Endothelial cell of umbilical vein (primary cell): Measurements from ENCODE around the gene LSR. TPM values are rescaled to one million over a fixed set of nuclear protein-coding genes. Genes with fewer than 3 reads are reported as not detected.

Experiments used
- BruUV-seq: library from RNA; stranded (reverse); fragments of 400-500 nt; replicated peaks from 2 replicates; lab custom pipeline; 2021; lab: Mats Ljungman, UMichigan
- CTCF ChIA-PET: fragments of 300-600, 350-600 bp; sonication (Branson Sonifier 250); formaldehyde crosslinking; loops from one replicate; lab custom pipeline; 2021; ENCODE audit warnings: antibody characterized with exemption, inconsistent platforms; lab: Charles Lee
- POLR2A ChIA-PET: fragments of 300-600, 350-600 bp; sonication (Branson Sonifier 250); formaldehyde crosslinking; loops from one replicate; lab custom pipeline; 2021; ENCODE audit warnings: antibody characterized with exemption, inconsistent platforms; lab: Charles Lee
- DNase-seq: peaks from one replicate; pipeline ENCODE4 v3.0.0-alpha.2; 2011; ENCODE audit warnings: low read depth, low spot score
- FAIRE-seq: peaks from 2 replicates; lab custom pipeline; 2011; peaks lifted over from hg19 to GRCh38; lab: Jason Lieb, UNC
- H2AFZ ChIP-seq: 2 replicates; pipeline ENCODE4 v1.6.0; 2012; ENCODE audit warnings: low read depth, low read length, control low read depth, inconsistent platforms
- H3K27ac ChIP-seq: 2 replicates; pipeline ENCODE4 v1.5.1; 2011; ENCODE audit warnings: low read depth, mild to moderate bottlenecking, control low read depth, low read length, moderate library complexity; ENCODE audit not compliant: insufficient read depth
- H3K27me3 ChIP-seq, 2 experiments: 2 replicates each; pipeline versions ENCODE4 v1.6.0 to v1.6.1; 2011; ENCODE audit warnings: low read length in 2 of 2, mixed read lengths in 1 of 2; ENCODE audit not compliant: control insufficient read depth in 2 of 2, insufficient read depth in 2 of 2
- H3K36me3 ChIP-seq, 2 experiments: 2 replicates in 1 of 2; 3 replicates in 1 of 2; pipeline ENCODE4 v1.5.1; 2011; ENCODE audit warnings: low read length in 2 of 2, mild to moderate bottlenecking in 1 of 2, moderate library complexity in 1 of 2; ENCODE audit not compliant: control insufficient read depth in 2 of 2, insufficient read depth in 2 of 2; ENCODE audit errors: extremely low read depth in 1 of 2
- H3K4me1 ChIP-seq: 3 replicates; pipeline ENCODE4 v1.5.1; 2011; ENCODE audit warnings: mild to moderate bottlenecking, low read length; ENCODE audit not compliant: control insufficient read depth, insufficient read depth; ENCODE audit errors: extremely low read depth
- H3K4me2 ChIP-seq: 2 replicates; pipeline ENCODE4 v1.6.1; 2011; ENCODE audit warnings: low read length, control low read depth, mixed read lengths; ENCODE audit not compliant: insufficient read depth
- H3K4me3 ChIP-seq, 3 experiments: fragments of 200-600 bp in 1 of 3; sonication (generic), shearing (Covaris generic) in 1 of 3; replicated peaks in 1 of 3; 2 replicates each; pipeline ENCODE4 v1.5.1; 2011 to 2016; ENCODE audit warnings: control low read depth in 3 of 3, low read length in 3 of 3, mild to moderate bottlenecking in 2 of 3, inconsistent platforms in 1 of 3, low read depth in 1 of 3, moderate library complexity in 1 of 3; ENCODE audit not compliant: insufficient read depth in 1 of 3
- H3K79me2 ChIP-seq: 2 replicates; pipeline ENCODE4 v1.6.0; 2012; ENCODE audit warnings: low read length, inconsistent platforms; ENCODE audit not compliant: control insufficient read depth, insufficient read depth
- H3K9ac ChIP-seq: replicated peaks from 2 replicates; pipeline ENCODE3; 2011; ENCODE audit warnings: low read length, control low read depth; ENCODE audit not compliant: insufficient read depth; ENCODE audit errors: extremely low read depth
- H3K9me1 ChIP-seq: replicated peaks from 3 replicates; pipeline ENCODE4 v1.6.0; 2011; ENCODE audit warnings: mild to moderate bottlenecking, low read length; ENCODE audit not compliant: control insufficient read depth, insufficient read depth; ENCODE audit errors: extremely low read depth
- H3K9me3 ChIP-seq: replicated peaks from 2 replicates; pipeline ENCODE4 v1.5.1; 2012; ENCODE audit warnings: low read length, inconsistent platforms; ENCODE audit not compliant: control insufficient read depth, insufficient read depth
- H4K20me1 ChIP-seq: replicated peaks from 2 replicates; pipeline ENCODE3; 2011; ENCODE audit warnings: mild to moderate bottlenecking, low read length; ENCODE audit not compliant: control insufficient read depth, insufficient read depth; ENCODE audit errors: extremely low read depth
- EZH2 ChIP-seq: IDR thresholded peaks from 2 replicates; pipeline ENCODE4 v1.6.1; 2012; ENCODE audit warnings: borderline replicate concordance, low read depth, mild to moderate bottlenecking, moderate library complexity, low read length, inconsistent platforms; ENCODE audit not compliant: severe bottlenecking
- FOS ChIP-seq: IDR thresholded peaks from 2 replicates; pipeline ENCODE4 v1.6.1; 2011; ENCODE audit warnings: mild to moderate bottlenecking, low read length, moderate library complexity, borderline replicate concordance; ENCODE audit not compliant: insufficient read depth
- GATA2 ChIP-seq: IDR thresholded peaks from 2 replicates; pipeline ENCODE4 v1.7.0; 2011; ENCODE audit warnings: low read depth, mild to moderate bottlenecking, moderate library complexity, mixed read lengths, low read length; ENCODE audit not compliant: insufficient read length, insufficient read depth
- JUN ChIP-seq: IDR thresholded peaks from 2 replicates; pipeline ENCODE4 v1.6.1; 2011; ENCODE audit warnings: borderline replicate concordance, low read depth; ENCODE audit not compliant: insufficient read length, insufficient read depth
- MYC ChIP-seq: IDR thresholded peaks from one replicate; pipeline ENCODE4 v1.6.1; 2011; ENCODE audit warnings: mild to moderate bottlenecking, low read depth, low read length
- POLR2A ChIP-seq: IDR thresholded peaks from 2 replicates; pipeline ENCODE4 v1.6.1; 2012; ENCODE audit warnings: low read depth, mild to moderate bottlenecking, control low read depth, low read length
- POLR2AphosphoS5 ChIP-seq: IDR thresholded peaks from 2 replicates; pipeline ENCODE4 v1.6.1; 2012; ENCODE audit warnings: low read depth, mild to moderate bottlenecking, control low read depth, low read length, moderate library complexity; ENCODE audit not compliant: insufficient read depth
- dilution Hi-C: fragments of 300-500 bp; cut with MboI; formaldehyde crosslinking; loops from one replicate; pipeline ENCODE4 v1.15.0; 2019; ENCODE audit warnings: low sequenced_read_pairs; ENCODE audit not compliant: extremely low pct_ligation_motif_present
- intact Hi-C: fragments of 100-400 bp; cut with micrococcal nuclease; formaldehyde crosslinking; loops from one replicate; pipeline ENCODE4 v1.10.0; 2022
- polyA plus RNA-seq, 4 experiments: library from polyadenylated mRNA; depleted of rRNA in 3 of 4; stranded (reverse) in 3 of 4; unstranded in 1 of 4; fragments of >200 nt; gene quantifications; 2 replicates each; pipeline versions ENCODE4 v1.2.1 to v1.2.3, GENCODE V29; 2011 to 2012; ENCODE audit warnings: missing spikeins in 1 of 4
- total RNA-seq: library from RNA; stranded (reverse); gene quantifications from 2 replicates; pipeline ENCODE4 v1.2.3, GENCODE V29; 2021
- TF ChIP-seq, protein P1 (sequence below), 2 donors: IDR thresholded peaks; 1 replicate in 1 of 2; 2 replicates in 1 of 2; pipeline ENCODE4 v1.5.1; 2011; ENCODE audit warnings: low read length in 2 of 2, mild to moderate bottlenecking in 2 of 2, moderate library complexity in 2 of 2, control low read depth in 1 of 2, inconsistent platforms in 1 of 2, low read depth in 1 of 2; ENCODE audit not compliant: insufficient read depth in 1 of 2; ENCODE audit errors: extremely low read depth in 1 of 2
- TF ChIP-seq, protein P2 (sequence below): IDR thresholded peaks from 2 replicates; pipeline ENCODE4 v1.6.1; 2011; ENCODE audit not compliant: insufficient read depth, insufficient read length

LSR gene
- total and polyA plus RNA-seq, 2 donors (not counting 3 experiments of a cell fraction or from before 2014, with no cell fraction given) = 0.76 to 1.0 TPM

DNA sequence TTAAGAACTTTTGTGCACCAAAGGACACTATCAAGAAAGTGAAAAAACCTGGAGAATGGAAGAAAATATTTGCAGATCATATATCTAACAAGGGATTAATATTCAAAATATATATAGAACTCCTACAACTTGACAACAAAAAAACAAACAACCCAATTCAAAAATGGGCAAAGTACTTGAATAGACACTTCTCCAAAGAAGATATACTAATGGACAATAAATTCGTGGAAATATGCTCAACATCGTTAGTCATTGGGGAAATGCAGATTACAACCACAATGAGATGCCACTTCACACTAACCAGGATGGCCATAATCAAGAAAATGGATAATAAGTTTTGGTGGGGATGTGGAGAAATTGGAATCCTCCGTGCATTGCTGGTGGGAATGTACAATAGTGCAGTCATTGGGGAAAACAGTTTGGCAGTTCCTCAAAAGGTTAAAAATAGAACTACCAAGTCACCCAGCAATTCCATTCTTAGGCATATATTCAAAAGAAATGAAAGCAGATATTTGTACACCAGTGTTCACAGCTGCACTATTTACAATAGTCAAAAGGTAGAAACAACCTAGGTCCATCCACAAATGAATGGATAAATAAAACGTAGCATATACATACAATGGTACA lies 2.2 kb upstream of the LSR start:
- dilution Hi-C loops = no loop called here
- no peaks in the 10 kb centered on the region for H3K9me1 ChIP-seq
- no peak overlapping the region for H2AFZ ChIP-seq
- H3K4me3 ChIP-seq = no peak overlapping the region
- no peaks in the 10 kb centered on the region for H3K79me2 ChIP-seq
- no peak overlapping the region for H3K9ac ChIP-seq
- H3K9me3 ChIP-seq = no peaks in the 10 kb centered on the region
- BruUV-seq = no TSS peak
- no peak overlapping the region for H3K4me2 ChIP-seq
- H3K36me3 ChIP-seq = no peaks in the 10 kb centered on the region
- H3K4me1 ChIP-seq = no peaks in the 10 kb centered on the region
- no peak overlapping the region for H3K27ac ChIP-seq
- intact Hi-C loops = no loop called here
- POLR2A ChIA-PET = no interaction called here
- TF ChIP-seq POLR2A (no peak), JUN (no peak), FOS (no peak), MYC (no peak), EZH2 (no peak), POLR2AphosphoS5 (no peak), GATA2 (no peak)
- TF ChIP-seq, protein P1, sequence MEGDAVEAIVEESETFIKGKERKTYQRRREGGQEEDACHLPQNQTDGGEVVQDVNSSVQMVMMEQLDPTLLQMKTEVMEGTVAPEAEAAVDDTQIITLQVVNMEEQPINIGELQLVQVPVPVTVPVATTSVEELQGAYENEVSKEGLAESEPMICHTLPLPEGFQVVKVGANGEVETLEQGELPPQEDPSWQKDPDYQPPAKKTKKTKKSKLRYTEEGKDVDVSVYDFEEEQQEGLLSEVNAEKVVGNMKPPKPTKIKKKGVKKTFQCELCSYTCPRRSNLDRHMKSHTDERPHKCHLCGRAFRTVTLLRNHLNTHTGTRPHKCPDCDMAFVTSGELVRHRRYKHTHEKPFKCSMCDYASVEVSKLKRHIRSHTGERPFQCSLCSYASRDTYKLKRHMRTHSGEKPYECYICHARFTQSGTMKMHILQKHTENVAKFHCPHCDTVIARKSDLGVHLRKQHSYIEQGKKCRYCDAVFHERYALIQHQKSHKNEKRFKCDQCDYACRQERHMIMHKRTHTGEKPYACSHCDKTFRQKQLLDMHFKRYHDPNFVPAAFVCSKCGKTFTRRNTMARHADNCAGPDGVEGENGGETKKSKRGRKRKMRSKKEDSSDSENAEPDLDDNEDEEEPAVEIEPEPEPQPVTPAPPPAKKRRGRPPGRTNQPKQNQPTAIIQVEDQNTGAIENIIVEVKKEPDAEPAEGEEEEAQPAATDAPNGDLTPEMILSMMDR (IDR thresholded peaks at IDR 0.05; ENCODE audit: extremely low read depth in 1 of 2, insufficient read depth in 1 of 2, low read depth in 1 of 2, low read length in 2 of 2) = no peak
- TF ChIP-seq, protein P2, sequence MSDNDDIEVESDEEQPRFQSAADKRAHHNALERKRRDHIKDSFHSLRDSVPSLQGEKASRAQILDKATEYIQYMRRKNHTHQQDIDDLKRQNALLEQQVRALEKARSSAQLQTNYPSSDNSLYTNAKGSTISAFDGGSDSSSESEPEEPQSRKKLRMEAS = no peak
- H3K27me3 ChIP-seq = peaks cover 27 to 52% of the 10 kb centered on the region in 2 experiments
- no peaks in the 10 kb centered on the region for H4K20me1 ChIP-seq
- DNase-seq = no peak
- CTCF ChIA-PET = no interaction called here
- no peak for FAIRE-seq
